GM21717 (cell line): ENCODE measurements around the gene SIK2.

ENCODE experiments used
- ATAC-seq: cut with Tn5 transposase; IDR thresholded peaks from one replicate; pipeline ENCODE4 v1.9.1; 2021; ENCODE audit warnings: mild to moderate bottlenecking, moderate library complexity; ENCODE audit not compliant: unreplicated experiment

The SIK2 gene

GRCh38 chr11:111581341-111581740 lies 20.9 kb upstream of the SIK2 start:
- ATAC-seq = no peak

- no peak for ATAC-seq
Observed at GRCh38 chr11:111582163-111582562, 20.1 kb upstream of the SIK2 start.

GRCh38 chr11:111582881-111583280 lies 19.4 kb upstream of the SIK2 start:
- no peak for ATAC-seq

- no peak for ATAC-seq
Observed at GRCh38 chr11:111585371-111585770, 16.9 kb upstream of the SIK2 start.

- ATAC-seq = no peak
Observed at GRCh38 chr11:111586388-111586831, 15.8 kb upstream of the SIK2 start.

GRCh38 chr11:111589114-111589513 lies 13.1 kb upstream of the SIK2 start:
- no peak for ATAC-seq

GRCh38 chr11:111589886-111590499 lies 12.3 kb upstream of the SIK2 start:
- no peak for ATAC-seq

- no peak for ATAC-seq
Observed at GRCh38 chr11:111591187-111591960, 10.9 kb upstream of the SIK2 start.

GRCh38 chr11:111592491-111592890 lies 9.8 kb upstream of the SIK2 start:
- ATAC-seq = no peak

GRCh38 chr11:111596319-111596718 lies 5.9 kb upstream of the SIK2 start:
- ATAC-seq = no peak

GRCh38 chr11:111598148-111598547 lies 4.1 kb upstream of the SIK2 start:
- ATAC-seq = no peak

- ATAC-seq = no peak
Observed at GRCh38 chr11:111598559-111598958, 3.7 kb upstream of the SIK2 start.

- no peak for ATAC-seq
Observed at GRCh38 chr11:111601636-111601978, 642 bp upstream of the SIK2 start.

GRCh38 chr11:111602865-111603610 lies 789 bp downstream of the SIK2 start:
- peak; percentile 1 for ATAC-seq

GRCh38 chr11:111603611-111604130 lies 1.4 kb downstream of the SIK2 start:
- ATAC-seq = no peak

- no peak for ATAC-seq
Observed at GRCh38 chr11:111604392-111605009, 2.3 kb downstream of the SIK2 start.

- ATAC-seq = no peak
Observed at GRCh38 chr11:111605681-111606080, 3.4 kb downstream of the SIK2 start.

GRCh38 chr11:111606986-111607385 lies 4.7 kb downstream of the SIK2 start:
- no peak for ATAC-seq

- no peak for ATAC-seq
Observed at GRCh38 chr11:111607751-111608150, 5.5 kb downstream of the SIK2 start.

- no peak for ATAC-seq
Observed at GRCh38 chr11:111612224-111612623, 10.0 kb downstream of the SIK2 start.

- no peak for ATAC-seq
Observed at GRCh38 chr11:111617286-111617685, 15.0 kb downstream of the SIK2 start.
